SU-DHL-6 (cell line): ENCODE measurements around the gene PHIP.

ENCODE experiments used
- H2AFZ ChIP-seq: fragments of 200-600 bp; sonication (generic); 2 replicates; pipeline ENCODE4 v1.6.1; 2014; ENCODE audit warnings: low read depth, mild to moderate bottlenecking, moderate library complexity, mixed read lengths, antibody characterized with exemption, low read length; ENCODE audit not compliant: severe bottlenecking
- H3F3A ChIP-seq: fragments of 200-600 bp; shearing (Covaris generic); 2 replicates; pipeline ENCODE4 v1.6.0; 2016; ENCODE audit warnings: antibody characterized with exemption, mild to moderate bottlenecking; ENCODE audit not compliant: insufficient read depth
- H3K27ac ChIP-seq: fragments of 200-600 bp; sonication (generic); 2 replicates; pipeline ENCODE4 v1.5.1; 2016; ENCODE audit warnings: low read depth, mild to moderate bottlenecking, low read length, moderate library complexity, mixed read lengths
- H3K27me3 ChIP-seq: fragments of 200-600 bp; sonication (generic), shearing (Covaris generic); 2 replicates; pipeline ENCODE4 v1.6.0; 2014; ENCODE audit warnings: mild to moderate bottlenecking, low read length
- H3K36me3 ChIP-seq: fragments of 200-600 bp; sonication (generic); 2 replicates; pipeline ENCODE4 v1.6.1; 2014; ENCODE audit warnings: mild to moderate bottlenecking, low read length, mixed read lengths
- H3K4me2 ChIP-seq: fragments of 300-600, 200-600 bp; shearing (Covaris generic), sonication (generic); 2 replicates; pipeline ENCODE4 v1.6.0; 2014; ENCODE audit warnings: low read length, low read depth, mild to moderate bottlenecking; ENCODE audit not compliant: poor library complexity, severe bottlenecking
- H3K4me3 ChIP-seq: fragments of 200-600 bp; sonication (generic); 2 replicates; pipeline ENCODE4 v1.5.1; 2014; ENCODE audit warnings: antibody characterized with exemption, low read length, mild to moderate bottlenecking, mixed read lengths; ENCODE audit not compliant: insufficient read depth, poor library complexity, severe bottlenecking
- H3K79me2 ChIP-seq: fragments of 200-600 bp; sonication (generic); 2 replicates; pipeline ENCODE4 v1.6.1; 2014; ENCODE audit warnings: mild to moderate bottlenecking, low read length, moderate library complexity; ENCODE audit not compliant: insufficient read depth
- H3K9ac ChIP-seq: fragments of 200-600 bp; sonication (generic); 2 replicates; pipeline ENCODE4 v1.7.0; 2014; ENCODE audit warnings: mild to moderate bottlenecking, low read length
- H3K9me2 ChIP-seq: fragments of 200-600 bp; sonication (generic); replicated peaks from 2 replicates; pipeline ENCODE4 v1.6.1; 2014; ENCODE audit warnings: low read length; ENCODE audit not compliant: insufficient read depth
- H3K9me3 ChIP-seq: fragments of 200-600 bp; sonication (generic); 2 replicates; pipeline ENCODE4 v1.6.1; 2014; ENCODE audit warnings: low read length, mixed read lengths; ENCODE audit not compliant: insufficient read depth
- H4K20me1 ChIP-seq: fragments of 200-600 bp; sonication (generic); 2 replicates; pipeline ENCODE4 v1.6.1; 2014; ENCODE audit warnings: low read depth, mild to moderate bottlenecking, antibody characterized with exemption, low read length, moderate library complexity, mixed read lengths
- CTCF ChIP-seq: fragments of 200-600 bp; sonication (generic); IDR thresholded peaks from one replicate; pipeline ENCODE4 v1.5.1; 2017; ENCODE audit warnings: antibody characterized with exemption, mild to moderate bottlenecking, low read length, moderate library complexity; ENCODE audit not compliant: insufficient read depth, poor library complexity, severe bottlenecking
- EZH2phosphoT487 ChIP-seq: fragments of 200-600 bp; sonication (generic), shearing (Covaris generic); conservative IDR thresholded peaks from 2 replicates; pipeline ENCODE4 v1.6.1; 2018; ENCODE audit warnings: mild to moderate bottlenecking, antibody characterized with exemption, low read length, moderate library complexity, mixed read lengths

Gene PHIP

DNA sequence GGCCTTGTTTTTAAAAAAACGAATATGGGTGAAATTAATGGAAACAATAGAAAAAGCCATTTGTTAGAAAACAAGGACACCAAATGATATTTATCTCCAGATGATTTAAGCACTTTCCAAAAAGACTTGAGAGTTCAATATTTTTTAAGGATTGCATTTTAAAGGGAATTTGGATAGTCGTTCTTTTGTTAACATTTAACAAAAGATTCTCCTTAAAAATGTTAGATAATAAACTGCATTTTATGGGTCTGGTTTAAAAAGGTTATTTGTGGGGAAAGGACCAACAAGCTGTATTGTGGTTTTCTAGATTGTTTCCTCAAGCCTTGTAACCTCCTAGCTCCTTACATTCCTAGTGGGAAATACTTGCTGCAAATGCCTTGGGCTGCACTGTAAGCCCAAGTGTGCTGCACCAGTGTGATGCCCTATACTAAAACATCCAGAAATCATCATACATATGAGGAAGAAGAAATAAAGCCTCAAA, 1.5 kb upstream of the PHIP start:
- peaks cover 8% of the 10 kb centered on the region for H3K36me3 ChIP-seq
- H3K27ac ChIP-seq: no peak overlapping the region
- H3K4me3 ChIP-seq: peak overlapping the region; percentile 67
- TF ChIP-seq CTCF: no peak
- TF ChIP-seq EZH2phosphoT487: no peak
- H4K20me1 ChIP-seq: peaks cover 9% of the 10 kb centered on the region
- no peaks in the 10 kb centered on the region; the same call in 1 of the 2 replicates for H3F3A ChIP-seq
- H3K9me2 ChIP-seq: no peaks in the 10 kb centered on the region
- peaks cover 25% of the 10 kb centered on the region for H3K79me2 ChIP-seq
- peak overlapping the region; percentile 94 for H2AFZ ChIP-seq
- peak overlapping the region; percentile 82 for H3K9ac ChIP-seq
- peak overlapping the region; percentile 91 for H3K4me2 ChIP-seq
- H3K27me3 ChIP-seq: no peaks in the 10 kb centered on the region
- H3K9me3 ChIP-seq: no peaks in the 10 kb centered on the region

DNA sequence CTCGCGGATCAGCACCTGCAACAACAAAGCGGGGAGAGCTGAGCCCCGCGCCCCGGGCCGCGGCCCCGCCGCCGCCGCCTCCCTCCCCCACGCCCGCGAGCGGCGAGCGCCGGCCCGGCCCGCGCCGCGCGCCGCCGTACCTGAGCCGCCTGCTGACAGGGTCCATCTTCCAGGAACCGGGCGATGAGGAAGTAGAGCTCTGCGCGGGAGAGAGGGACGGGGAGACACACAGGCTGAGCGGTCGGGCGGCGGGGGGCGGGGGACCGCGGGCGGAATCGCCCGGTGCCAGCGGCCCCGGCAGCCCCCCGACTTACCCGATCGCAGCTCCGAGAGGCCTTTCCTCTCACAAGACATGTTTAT, 359 bp downstream of the PHIP start:
- peak overlapping the region; percentile 94 for H2AFZ ChIP-seq

DNA sequence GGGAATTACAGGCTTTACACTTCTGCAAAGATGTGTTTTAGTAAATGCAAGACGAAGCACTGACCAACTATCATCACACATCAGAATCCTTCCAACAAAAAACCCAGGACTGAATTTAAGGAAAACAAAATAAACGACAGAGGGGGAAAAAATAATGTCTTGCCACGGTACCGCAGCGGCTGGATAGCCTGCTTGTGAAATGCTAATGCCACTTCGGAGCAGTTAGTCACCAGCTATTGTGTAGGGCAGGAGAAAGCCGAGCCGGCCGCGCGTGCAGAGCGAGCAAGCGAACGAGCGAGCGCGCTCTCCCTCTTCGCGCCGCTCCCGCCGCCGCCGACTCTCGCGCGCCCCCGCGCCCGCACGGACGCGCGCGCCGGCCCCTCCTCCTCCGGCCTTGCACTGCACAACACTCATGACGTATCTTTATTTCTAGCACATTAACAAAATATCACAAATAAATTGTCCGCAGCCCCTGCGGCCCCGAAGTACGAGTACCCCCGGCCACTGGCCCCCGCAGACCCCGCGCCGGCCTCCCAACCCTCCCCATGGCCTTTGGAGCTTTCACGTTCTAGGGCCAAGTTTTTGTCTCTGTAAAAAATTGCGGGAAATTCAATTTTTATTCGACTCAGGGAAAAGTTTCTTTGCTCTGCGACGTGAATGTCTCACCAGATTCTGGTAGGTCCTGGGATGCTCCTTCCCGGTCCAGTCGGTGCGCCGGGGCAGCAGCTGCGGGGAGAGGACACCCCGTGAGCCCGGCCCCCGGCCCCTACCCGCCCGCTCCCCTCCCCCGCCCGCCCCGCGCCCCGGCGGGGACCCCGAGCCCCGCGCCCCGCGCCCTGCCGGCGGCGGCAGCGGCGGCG, 1.0 kb downstream of the PHIP start:
- no peak for TF ChIP-seq CTCF
- TF ChIP-seq EZH2phosphoT487: no peak
- Histone ChIP-seq H2AFZ (no peak overlapping the region), H3K79me2 (peaks cover 51% of the 10 kb centered on the region), H3K4me2 (peak overlapping the region; percentile 88), H4K20me1 (peaks cover 21% of the 10 kb centered on the region), H3K9ac (peak overlapping the region; percentile 62), H3K36me3 (peaks cover 28% of the 10 kb centered on the region), H3K27ac (peak overlapping the region; percentile 86), H3K9me2 (no peaks in the 10 kb centered on the region), H3F3A (peaks cover 2% of the 10 kb centered on the region; the same call in 1 of the 2 replicates), H3K27me3 (no peaks in the 10 kb centered on the region), H3K4me3 (peak overlapping the region; percentile 92), H3K9me3 (no peaks in the 10 kb centered on the region)

More for the DNA sequence above, 359 bp downstream of the PHIP start:
- H4K20me1 ChIP-seq: peaks cover 14% of the 10 kb centered on the region
- peak overlapping the region; percentile 89 for H3K27ac ChIP-seq
- no peaks in the 10 kb centered on the region for H3K9me3 ChIP-seq
- peak overlapping the region; percentile 91 for H3K4me2 ChIP-seq
- H3K9ac ChIP-seq: peak overlapping the region; percentile 82
- H3K79me2 ChIP-seq: peaks cover 45% of the 10 kb centered on the region
- peak overlapping the region; percentile 67 for H3K4me3 ChIP-seq
- peaks cover 24% of the 10 kb centered on the region for H3K36me3 ChIP-seq
- H3K27me3 ChIP-seq: no peaks in the 10 kb centered on the region
- no peaks in the 10 kb centered on the region for H3K9me2 ChIP-seq
- H3F3A ChIP-seq: no peaks in the 10 kb centered on the region; the same call in 1 of the 2 replicates
- TF ChIP-seq CTCF (no peak), EZH2phosphoT487 (no peak)
